OCI-LY1 (cell line): ENCODE data around the gene CFAP53.

Experiments used
- H2AFZ ChIP-seq: fragments of 200-600 bp; sonication (generic), shearing (Covaris generic); 2 replicates; pipeline ENCODE4 v1.6.0; 2014; ENCODE audit warnings: antibody characterized with exemption, mild to moderate bottlenecking, low read length
- H3F3A ChIP-seq: fragments of 200-600 bp; sonication (generic), shearing (Covaris generic); 2 replicates; pipeline ENCODE4 v1.6.0; 2014; ENCODE audit warnings: mild to moderate bottlenecking, antibody characterized with exemption, low read length, moderate library complexity; ENCODE audit not compliant: insufficient read depth
- H3K27ac ChIP-seq: fragments of 200-600 bp; sonication (generic); 2 replicates; pipeline ENCODE4 v1.5.1; 2014; ENCODE audit warnings: low read length, mixed run types, mild to moderate bottlenecking, low read depth; ENCODE audit not compliant: poor library complexity, severe bottlenecking
- H3K27me3 ChIP-seq: fragments of 200-600 bp; sonication (generic); 2 replicates; pipeline ENCODE4 v1.6.0; 2014; ENCODE audit warnings: antibody characterized with exemption, mild to moderate bottlenecking, low read length, moderate library complexity; ENCODE audit not compliant: insufficient read depth
- H3K36me3 ChIP-seq: fragments of 200-600 bp; sonication (generic); 2 replicates; pipeline ENCODE4 v1.6.1; 2014; ENCODE audit warnings: mild to moderate bottlenecking, antibody characterized with exemption, low read length, moderate library complexity, mixed read lengths; ENCODE audit not compliant: insufficient read depth
- H3K4me1 ChIP-seq: fragments of 200-600 bp; sonication (generic); 2 replicates; pipeline ENCODE4 v1.5.1; 2014; ENCODE audit warnings: mild to moderate bottlenecking, low read length, moderate library complexity; ENCODE audit not compliant: insufficient read depth, severe bottlenecking
- H3K4me2 ChIP-seq: fragments of 200-600 bp; sonication (generic), shearing (Covaris generic); 2 replicates; pipeline ENCODE4 v1.6.1; 2014; ENCODE audit warnings: low read length
- H3K4me3 ChIP-seq: fragments of 200-600 bp; sonication (generic); 2 replicates; pipeline ENCODE4 v1.5.1; 2014; ENCODE audit warnings: low read length, low read depth, mild to moderate bottlenecking, mixed read lengths; ENCODE audit not compliant: poor library complexity, severe bottlenecking
- H3K79me2 ChIP-seq: fragments of 200-600 bp; shearing (Covaris generic); 2 replicates; pipeline ENCODE4 v1.6.1; 2016; ENCODE audit warnings: mixed run types, low read length, mixed read lengths; ENCODE audit not compliant: insufficient read depth
- H3K9ac ChIP-seq: fragments of 200-600 bp; sonication (generic), shearing (Covaris generic); 2 replicates; pipeline ENCODE4 v1.6.1; 2014; ENCODE audit warnings: mild to moderate bottlenecking, low read length, mixed read lengths
- H3K9me2 ChIP-seq: fragments of 200-600 bp; sonication (generic), shearing (Covaris generic); 2 replicates; pipeline ENCODE4 v1.6.1; 2014; ENCODE audit warnings: low read depth, mild to moderate bottlenecking, low read length, mixed read lengths
- H3K9me3 ChIP-seq: fragments of 200-600 bp; shearing (Covaris generic); 2 replicates; pipeline ENCODE4 v1.6.1; 2014; ENCODE audit warnings: low read length, mixed read lengths
- H4K20me1 ChIP-seq: fragments of 200-600 bp; sonication (generic), shearing (Covaris generic); 2 replicates; pipeline ENCODE4 v1.6.0; 2016; ENCODE audit warnings: mild to moderate bottlenecking, low read length; ENCODE audit not compliant: insufficient read depth
- CTCF ChIP-seq: fragments of 200-600 bp; sonication (generic), shearing (Covaris generic); IDR thresholded peaks from 2 replicates; pipeline ENCODE4 v1.5.1; 2017; ENCODE audit warnings: mild to moderate bottlenecking, antibody characterized with exemption, low read length, moderate library complexity, mixed read lengths
- EZH2 ChIP-seq: fragments of 200-600 bp; sonication (generic), shearing (Covaris generic); IDR thresholded peaks from 2 replicates; pipeline ENCODE4 v1.8.0; 2017; ENCODE audit warnings: borderline replicate concordance, mixed run types, mild to moderate bottlenecking, antibody characterized with exemption, low read length, moderate library complexity, mixed read lengths

The CFAP53 gene

GRCh38 chr18:50285071-50285470, 18.8 kb upstream of the CFAP53 start:
- H3K9ac ChIP-seq = no peak overlapping the region
- H3F3A ChIP-seq = no peaks in the 10 kb centered on the region
- no peaks in the 10 kb centered on the region for H4K20me1 ChIP-seq
- no peaks in the 10 kb centered on the region for H3K9me2 ChIP-seq
- no peak overlapping the region for H3K4me2 ChIP-seq
- no peak overlapping the region for H3K4me3 ChIP-seq
- H2AFZ ChIP-seq = no peak overlapping the region
- no peaks in the 10 kb centered on the region for H3K27me3 ChIP-seq
- peaks cover 43% of the 10 kb centered on the region for H3K36me3 ChIP-seq
- peaks cover 21% of the 10 kb centered on the region for H3K4me1 ChIP-seq
- H3K79me2 ChIP-seq = peaks cover 18% of the 10 kb centered on the region
- no peak overlapping the region for H3K27ac ChIP-seq
- no peaks in the 10 kb centered on the region for H3K9me3 ChIP-seq
- no peak for TF ChIP-seq EZH2
- no peak for TF ChIP-seq CTCF

- no peaks in the 10 kb centered on the region for H4K20me1 ChIP-seq
- no peak overlapping the region for H3K4me3 ChIP-seq
- TF ChIP-seq EZH2 = no peak
- no peak for TF ChIP-seq CTCF
- H2AFZ ChIP-seq = no peak overlapping the region
- H3K9ac ChIP-seq = no peak overlapping the region
- H3K79me2 ChIP-seq = peaks cover 25% of the 10 kb centered on the region
- H3K9me3 ChIP-seq = no peaks in the 10 kb centered on the region
- H3K36me3 ChIP-seq = peaks cover 48% of the 10 kb centered on the region
- H3F3A ChIP-seq = no peaks in the 10 kb centered on the region
- H3K27ac ChIP-seq = no peak overlapping the region
- no peak overlapping the region for H3K4me2 ChIP-seq
- no peaks in the 10 kb centered on the region for H3K27me3 ChIP-seq
- no peaks in the 10 kb centered on the region for H3K9me2 ChIP-seq
- H3K4me1 ChIP-seq = peaks cover 28% of the 10 kb centered on the region
Measured at GRCh38 chr18:50284255-50284885, 18.1 kb upstream of the CFAP53 start.

GRCh38 chr18:50283469-50284209, 17.3 kb upstream of the CFAP53 start:
- Histone ChIP-seq H2AFZ (no peak overlapping the region), H3K27ac (no peak overlapping the region), H3K9ac (no peak overlapping the region), H3K4me3 (no peak overlapping the region), H3K4me1 (peaks cover 33% of the 10 kb centered on the region), H3K9me3 (no peaks in the 10 kb centered on the region), H3K4me2 (no peak overlapping the region), H3K79me2 (peaks cover 32% of the 10 kb centered on the region), H3F3A (no peaks in the 10 kb centered on the region), H3K36me3 (peaks cover 56% of the 10 kb centered on the region), H4K20me1 (no peaks in the 10 kb centered on the region), H3K9me2 (no peaks in the 10 kb centered on the region), H3K27me3 (no peaks in the 10 kb centered on the region)
- TF ChIP-seq CTCF (no peak), EZH2 (no peak)
